Gastrocnemius medialis (tissue), 4 donors: ENCODE measurements around the gene ZMYM1.

Experiments used
- POLR2A ChIP-seq, 2 donors: fragments of 450-650 bp; IDR thresholded peaks; one replicate each; pipeline ENCODE4 v1.6.1; 2017; ENCODE audit warnings: antibody characterized with exemption in 2 of 2, mild to moderate bottlenecking in 2 of 2, moderate library complexity in 2 of 2
- TF ChIP-seq, protein P1 (sequence below), 5 experiments: fragments of 450-650 bp in 3 of 5; fragments of 200-600 bp in 2 of 5; sonication (generic) in 2 of 5; IDR thresholded peaks in 4 of 5; conservative IDR thresholded peaks in 1 of 5; 1 replicate in 4 of 5; 2 replicates in 1 of 5; pipeline ENCODE4 v1.5.1; 2016 to 2019; ENCODE audit warnings: antibody characterized with exemption in 5 of 5, mild to moderate bottlenecking in 3 of 5, moderate library complexity in 3 of 5

DNA sequence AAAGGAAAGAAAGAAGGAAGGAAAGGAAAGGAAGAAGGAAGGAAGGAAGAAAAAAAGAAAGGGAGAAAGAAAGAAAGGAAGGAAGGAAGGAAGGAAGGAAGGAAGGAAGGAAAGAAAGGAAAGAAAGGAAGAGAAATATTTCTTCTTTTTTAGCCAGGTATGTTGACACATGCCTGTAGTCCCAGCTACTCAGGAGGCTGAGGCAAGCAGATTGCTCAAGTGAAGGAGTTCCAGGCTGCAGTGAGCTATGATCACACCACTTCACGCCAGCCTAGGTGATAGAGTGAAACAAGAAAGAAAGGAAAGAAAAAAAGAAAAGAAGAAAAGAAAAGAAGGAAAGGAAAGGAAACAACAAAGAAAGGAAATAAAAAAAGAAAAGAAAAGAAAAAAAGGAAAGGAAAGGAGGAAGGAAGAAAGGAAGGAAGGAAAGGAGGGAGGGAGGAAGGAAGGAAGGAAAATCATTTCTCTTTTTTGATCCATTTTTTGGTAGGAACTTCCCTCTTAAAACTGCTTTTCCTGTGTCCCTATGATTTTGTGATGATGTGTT is 5.8 kb upstream of the ZMYM1 start:
- no peak for TF ChIP-seq POLR2A (IDR thresholded peaks at IDR 0.05)
- TF ChIP-seq, protein P1, sequence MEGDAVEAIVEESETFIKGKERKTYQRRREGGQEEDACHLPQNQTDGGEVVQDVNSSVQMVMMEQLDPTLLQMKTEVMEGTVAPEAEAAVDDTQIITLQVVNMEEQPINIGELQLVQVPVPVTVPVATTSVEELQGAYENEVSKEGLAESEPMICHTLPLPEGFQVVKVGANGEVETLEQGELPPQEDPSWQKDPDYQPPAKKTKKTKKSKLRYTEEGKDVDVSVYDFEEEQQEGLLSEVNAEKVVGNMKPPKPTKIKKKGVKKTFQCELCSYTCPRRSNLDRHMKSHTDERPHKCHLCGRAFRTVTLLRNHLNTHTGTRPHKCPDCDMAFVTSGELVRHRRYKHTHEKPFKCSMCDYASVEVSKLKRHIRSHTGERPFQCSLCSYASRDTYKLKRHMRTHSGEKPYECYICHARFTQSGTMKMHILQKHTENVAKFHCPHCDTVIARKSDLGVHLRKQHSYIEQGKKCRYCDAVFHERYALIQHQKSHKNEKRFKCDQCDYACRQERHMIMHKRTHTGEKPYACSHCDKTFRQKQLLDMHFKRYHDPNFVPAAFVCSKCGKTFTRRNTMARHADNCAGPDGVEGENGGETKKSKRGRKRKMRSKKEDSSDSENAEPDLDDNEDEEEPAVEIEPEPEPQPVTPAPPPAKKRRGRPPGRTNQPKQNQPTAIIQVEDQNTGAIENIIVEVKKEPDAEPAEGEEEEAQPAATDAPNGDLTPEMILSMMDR (IDR thresholded peaks at IDR 0.05 in 4 of 5, conservative IDR thresholded peaks at IDR 0.05 in 1 of 5): no peak
